Measurements from ENCODE around the gene SCRT2.

Gene SCRT2

GRCh38 chr20:634148-634925, 41.3 kb downstream of the SCRT2 start:
- DNase-seq (ENCODE audit: low spot score) = no peak

- DNase-seq (ENCODE audit: low spot score) = no peak
Measured at GRCh38 chr20:631101-631500, 44.5 kb downstream of the SCRT2 start.

GRCh38 chr20:626579-626978, 49.0 kb downstream of the SCRT2 start:
- no peak for DNase-seq (ENCODE audit: low spot score)

GRCh38 chr20:625360-625932, 50.2 kb downstream of the SCRT2 start:
- DNase-seq (ENCODE audit: low spot score) = no peak

GRCh38 chr20:623704-624103, 51.9 kb downstream of the SCRT2 start:
- no peak for DNase-seq (ENCODE audit: low spot score)

GRCh38 chr20:623021-623420, 52.6 kb downstream of the SCRT2 start:
- DNase-seq (ENCODE audit: low spot score) = no peak

GRCh38 chr20:622161-622560, 53.4 kb downstream of the SCRT2 start:
- no peak for DNase-seq (ENCODE audit: low spot score)

GRCh38 chr20:621125-621756, 54.4 kb downstream of the SCRT2 start:
- DNase-seq (ENCODE audit: low spot score) = no peak

GRCh38 chr20:620246-620645, 55.4 kb downstream of the SCRT2 start:
- DNase-seq (ENCODE audit: low spot score) = no peak

GRCh38 chr20:618980-619379, 56.6 kb downstream of the SCRT2 start:
- DNase-seq (ENCODE audit: low spot score) = no peak

GRCh38 chr20:617934-618690, 57.5 kb downstream of the SCRT2 start:
- no peak for DNase-seq (ENCODE audit: low spot score)

- DNase-seq (ENCODE audit: low spot score) = no peak
Measured at GRCh38 chr20:615514-615913, 60.1 kb downstream of the SCRT2 start.

GRCh38 chr20:611843-612185, 63.8 kb downstream of the SCRT2 start:
- DNase-seq (ENCODE audit: low spot score) = no peak
